ENCODE results near the gene SCTR.

SCTR gene

DNA sequence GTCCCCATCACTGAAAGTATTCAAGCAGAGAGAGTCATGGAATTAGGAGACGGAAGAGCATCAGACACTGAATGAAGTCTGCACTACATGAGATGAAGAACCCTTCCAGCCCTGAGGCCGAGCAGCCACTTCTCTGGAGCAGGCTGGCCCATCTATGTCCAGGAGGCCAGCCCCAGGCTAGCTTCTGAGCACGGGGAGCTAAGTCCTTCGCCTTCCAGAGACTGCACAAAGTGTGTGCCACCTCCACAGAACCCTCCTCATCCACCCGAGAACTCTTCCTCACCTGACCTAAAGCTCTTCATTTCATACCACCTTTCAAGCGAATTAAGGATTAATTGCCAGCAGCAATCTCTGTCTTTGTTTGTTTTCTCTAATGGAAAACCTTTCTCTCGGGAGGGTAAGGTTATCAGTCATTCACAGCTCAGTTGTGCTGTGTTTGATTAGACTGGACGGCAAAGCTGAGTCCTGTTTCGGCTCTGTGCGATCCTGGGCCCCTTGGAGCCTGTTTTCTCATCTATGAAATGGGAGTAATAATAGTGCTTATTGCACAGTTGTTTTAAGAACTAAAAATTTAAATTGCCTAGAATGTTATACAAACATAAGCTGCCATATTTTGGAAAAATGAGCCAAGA lies 38.0 kb downstream of the SCTR start:
- Histone ChIP-seq H3K18ac (ENCODE audit: low read length) (no peak overlapping the region), H3K27me3 (ENCODE audit: control insufficient read depth in 3 of 3, insufficient read depth in 3 of 3, low read depth in 1 of 3, low read length in 3 of 3) (peaks cover 0 to 52% (median 0%) of the 10 kb centered on the region in 3 experiments), H2BK5ac (ENCODE audit: low read length) (no peak overlapping the region), H3K4ac (ENCODE audit: low read length) (no peak overlapping the region), H3K4me1 (ENCODE audit: control insufficient read depth in 2 of 2, insufficient read depth in 1 of 2, low read depth in 1 of 2, low read length in 2 of 2) (peaks cover 0 to 10% of the 10 kb centered on the region in 2 donors), H2BK12ac (ENCODE audit: low read length) (no peak overlapping the region), H2BK15ac (ENCODE audit: low read length) (no peak overlapping the region), H2AK5ac (ENCODE audit: low read depth, low read length) (no peak overlapping the region), H2BK120ac (ENCODE audit: low read depth, low read length) (no peak overlapping the region), H3K9me3 (replicated peaks in 1 of 2; ENCODE audit: control insufficient read depth in 2 of 2, insufficient read depth in 1 of 2, low read depth in 1 of 2, low read length in 2 of 2) (no peaks in the 10 kb centered on the region), H3K14ac (ENCODE audit: low read length) (no peak overlapping the region), H3K23ac (ENCODE audit: low read depth, low read length, poor library complexity) (no peak overlapping the region), H3K4me2 (ENCODE audit: insufficient read depth, low read length, poor library complexity, severe bottlenecking) (no peak overlapping the region), H4K8ac (ENCODE audit: low read depth, low read length) (no peak overlapping the region), H4K91ac (ENCODE audit: low read depth, low read length, poor library complexity) (no peak overlapping the region), H3K27ac (replicated peaks; ENCODE audit: low read length) (no peak overlapping the region), H3K9ac (ENCODE audit: low read depth, low read length, poor library complexity) (no peak overlapping the region), H3K79me1 (ENCODE audit: low read depth, low read length) (no peaks in the 10 kb centered on the region), H2AFZ (ENCODE audit: low read length) (no peak overlapping the region), H3K4me3 (ENCODE audit: low read length in 2 of 2) (no peak overlapping the region), H3K36me3 (replicated peaks in 1 of 2; ENCODE audit: control insufficient read depth in 2 of 2, insufficient read depth in 2 of 2, low read length in 2 of 2) (no peaks in the 10 kb centered on the region)
- no CpG with 5 or more reads among the region's 10 CpGs for WGBS, 2 donors (ENCODE audit: extremely low coverage in 2 of 2, insufficient read length in 2 of 2, insufficient replicate concordance in 1 of 2)
- DNase-seq (ENCODE audit: low spot score) = no peak

DNA sequence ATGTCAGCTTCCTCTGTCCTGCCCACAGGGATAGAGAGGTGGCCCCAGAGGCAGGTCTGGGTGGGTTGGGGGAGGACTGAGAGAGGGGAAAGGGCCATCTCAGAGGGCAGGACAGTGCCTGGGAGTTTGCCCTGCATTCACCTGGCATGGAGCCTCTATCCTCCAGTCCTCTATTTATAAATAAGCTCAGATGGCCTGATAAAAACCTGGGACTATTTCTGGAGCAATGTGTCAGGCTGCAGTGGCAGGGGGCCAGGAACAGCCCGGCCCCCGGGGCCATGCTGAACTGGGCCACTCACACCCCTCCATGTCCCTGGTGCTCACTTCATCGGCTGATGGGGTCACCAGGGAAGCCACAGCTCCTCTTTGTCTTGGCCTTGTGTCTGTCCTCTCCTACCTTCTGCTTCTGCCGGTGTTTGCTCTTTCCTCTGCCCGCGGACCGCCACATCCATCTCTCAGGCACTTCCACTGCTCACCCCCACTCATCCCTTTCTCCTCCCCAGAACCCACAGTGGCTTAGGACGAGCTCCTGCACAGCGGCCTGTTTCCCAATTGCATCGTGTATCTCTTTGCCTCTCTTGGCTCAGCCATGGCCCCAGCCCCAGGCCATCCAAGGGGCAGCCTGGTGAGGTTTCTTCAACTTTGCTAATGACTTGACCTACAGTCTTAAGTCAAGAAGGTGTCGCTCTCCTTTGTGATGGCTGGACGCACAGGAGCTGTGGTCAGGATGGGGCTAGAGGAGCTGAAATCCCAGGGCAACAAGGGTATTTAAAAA lies 38.8 kb downstream of the SCTR start:
- Histone ChIP-seq H3K18ac (ENCODE audit: low read length) (peak overlapping the region; percentile 3), H3K79me1 (ENCODE audit: low read depth, low read length) (no peaks in the 10 kb centered on the region), H3K4me2 (ENCODE audit: insufficient read depth, low read length, poor library complexity, severe bottlenecking) (no peak overlapping the region), H3K9me3 (replicated peaks in 1 of 2; ENCODE audit: control insufficient read depth in 2 of 2, insufficient read depth in 1 of 2, low read depth in 1 of 2, low read length in 2 of 2) (no peaks in the 10 kb centered on the region), H3K36me3 (replicated peaks in 1 of 2; ENCODE audit: control insufficient read depth in 2 of 2, insufficient read depth in 2 of 2, low read length in 2 of 2) (no peaks in the 10 kb centered on the region), H4K91ac (ENCODE audit: low read depth, low read length, poor library complexity) (no peak overlapping the region), H3K14ac (ENCODE audit: low read length) (no peak overlapping the region), H2BK15ac (ENCODE audit: low read length) (no peak overlapping the region), H2BK120ac (ENCODE audit: low read depth, low read length) (no peak overlapping the region), H4K8ac (ENCODE audit: low read depth, low read length) (no peak overlapping the region), H3K27me3 (ENCODE audit: control insufficient read depth in 3 of 3, insufficient read depth in 3 of 3, low read depth in 1 of 3, low read length in 3 of 3) (peaks cover 0 to 45% (median 0%) of the 10 kb centered on the region in 3 experiments), H3K9ac (ENCODE audit: low read depth, low read length, poor library complexity) (no peak overlapping the region), H2AK5ac (ENCODE audit: low read depth, low read length) (no peak overlapping the region), H3K27ac (replicated peaks; ENCODE audit: low read length) (no peak overlapping the region), H3K4me3 (ENCODE audit: low read length in 2 of 2) (no peak overlapping the region), H2BK5ac (ENCODE audit: low read length) (no peak overlapping the region), H2AFZ (ENCODE audit: low read length) (no peak overlapping the region), H2BK12ac (ENCODE audit: low read length) (no peak overlapping the region), H3K23ac (ENCODE audit: low read depth, low read length, poor library complexity) (no peak overlapping the region), H3K4me1 (ENCODE audit: control insufficient read depth in 2 of 2, insufficient read depth in 1 of 2, low read depth in 1 of 2, low read length in 2 of 2) (peaks cover 0 to 6% of the 10 kb centered on the region in 2 donors), H3K4ac (ENCODE audit: low read length) (no peak overlapping the region)
- DNase-seq (ENCODE audit: low spot score) = no peak
- WGBS, 2 donors (ENCODE audit: extremely low coverage in 2 of 2, insufficient read length in 2 of 2, insufficient replicate concordance in 1 of 2) = no CpG with 5 or more reads among the region's 12 CpGs

DNA sequence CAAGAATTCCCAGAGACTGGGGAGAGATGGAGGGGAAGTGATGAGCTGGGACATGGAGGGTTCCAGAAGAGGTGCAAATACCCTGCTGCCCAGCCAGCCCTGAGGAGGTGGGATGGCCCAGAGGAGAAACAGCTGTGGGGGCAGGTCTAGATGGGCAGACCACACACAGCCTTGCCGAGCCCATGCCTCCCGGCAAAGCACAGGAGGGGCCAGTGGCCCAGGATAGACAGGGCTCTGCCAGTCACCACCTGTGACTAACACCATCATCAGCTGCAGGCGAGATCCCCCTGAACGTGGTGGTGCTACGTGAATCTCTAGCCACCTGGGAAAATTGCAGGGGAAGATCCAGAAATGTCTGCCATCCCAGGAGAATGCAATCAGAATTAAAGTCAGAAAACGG lies 39.4 kb downstream of the SCTR start:
- H2AFZ ChIP-seq (ENCODE audit: low read length) = no peak overlapping the region
- no peaks in the 10 kb centered on the region for H3K79me1 ChIP-seq (ENCODE audit: low read depth, low read length)
- H3K36me3 ChIP-seq (replicated peaks in 1 of 2; ENCODE audit: control insufficient read depth in 2 of 2, insufficient read depth in 2 of 2, low read length in 2 of 2) = no peaks in the 10 kb centered on the region
- DNase-seq (ENCODE audit: low spot score) = no peak
- H2AK5ac ChIP-seq (ENCODE audit: low read depth, low read length) = no peak overlapping the region
- no peak overlapping the region for H3K9ac ChIP-seq (ENCODE audit: low read depth, low read length, poor library complexity)
- no peak overlapping the region for H2BK15ac ChIP-seq (ENCODE audit: low read length)
- no peak overlapping the region for H2BK120ac ChIP-seq (ENCODE audit: low read depth, low read length)
- H4K8ac ChIP-seq (ENCODE audit: low read depth, low read length) = no peak overlapping the region
- H3K27ac ChIP-seq (replicated peaks; ENCODE audit: low read length) = no peak overlapping the region
- no peak overlapping the region for H4K91ac ChIP-seq (ENCODE audit: low read depth, low read length, poor library complexity)
- H3K4me3 ChIP-seq (ENCODE audit: low read length in 2 of 2) = no peak overlapping the region
- peaks cover 0 to 5% of the 10 kb centered on the region in 2 donors for H3K4me1 ChIP-seq (ENCODE audit: control insufficient read depth in 2 of 2, insufficient read depth in 1 of 2, low read depth in 1 of 2, low read length in 2 of 2)
- WGBS, 2 donors (ENCODE audit: extremely low coverage in 2 of 2, insufficient read length in 2 of 2, insufficient replicate concordance in 1 of 2) = no CpG with 5 or more reads among the region's 6 CpGs
- no peaks in the 10 kb centered on the region for H3K9me3 ChIP-seq (replicated peaks in 1 of 2; ENCODE audit: control insufficient read depth in 2 of 2, insufficient read depth in 1 of 2, low read depth in 1 of 2, low read length in 2 of 2)
- no peak overlapping the region for H3K23ac ChIP-seq (ENCODE audit: low read depth, low read length, poor library complexity)
- no peak overlapping the region for H3K4ac ChIP-seq (ENCODE audit: low read length)
- no peak overlapping the region for H2BK5ac ChIP-seq (ENCODE audit: low read length)
- H2BK12ac ChIP-seq (ENCODE audit: low read length) = no peak overlapping the region
- peak overlapping the region; percentile 61 for H3K18ac ChIP-seq (ENCODE audit: low read length)
- H3K4me2 ChIP-seq (ENCODE audit: insufficient read depth, low read length, poor library complexity, severe bottlenecking) = no peak overlapping the region
- no peak overlapping the region for H3K14ac ChIP-seq (ENCODE audit: low read length)
- peaks cover 0 to 42% (median 0%) of the 10 kb centered on the region in 3 experiments for H3K27me3 ChIP-seq (ENCODE audit: control insufficient read depth in 3 of 3, insufficient read depth in 3 of 3, low read depth in 1 of 3, low read length in 3 of 3)

Data from neuronal stem cell (in vitro differentiated cells).